ENCODE measurements around the gene FNBP1. TPM values are rescaled to one million over a fixed set of nuclear protein-coding genes. Genes with fewer than 3 reads are reported as not detected.
"Not testable (repeated sequence)": the region's sequence is repeated elsewhere in the genome, so short reads cannot be mapped to it uniquely, and the experiment has no call there.

FNBP1 gene
- polyA plus RNA-seq, 2 of the 4 experiments (the other 2 are of a cell fraction): 10.6 to 15.6 TPM

DNA sequence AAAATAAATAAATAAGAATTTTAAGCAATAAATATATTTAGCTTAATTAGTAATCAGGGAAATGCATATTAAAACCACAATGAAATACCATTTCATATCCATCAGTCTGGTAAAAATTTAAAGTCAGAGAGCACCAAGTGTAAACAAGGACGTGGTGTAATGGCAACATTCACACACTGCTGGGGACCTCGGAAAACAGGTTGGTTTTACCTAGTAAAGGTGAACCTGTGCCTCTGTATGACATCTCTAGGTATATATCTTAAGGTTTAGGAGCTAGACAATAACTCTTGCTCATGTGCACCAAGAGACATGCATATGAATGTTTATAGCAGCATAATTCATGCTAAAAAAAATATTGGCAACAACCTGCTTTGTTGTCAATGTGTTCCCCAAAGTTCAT lies 29.7 kb downstream of the FNBP1 start (continued):
- TF ChIP-seq EHF (CRISPR knock-in tag; IDR thresholded peaks at IDR 0.05): no peak
- no peak for TF ChIP-seq SMC3 (IDR thresholded peaks at IDR 0.05)
- no peak for TF ChIP-seq TP53 (CRISPR knock-in tag; IDR thresholded peaks at IDR 0.05)

DNA sequence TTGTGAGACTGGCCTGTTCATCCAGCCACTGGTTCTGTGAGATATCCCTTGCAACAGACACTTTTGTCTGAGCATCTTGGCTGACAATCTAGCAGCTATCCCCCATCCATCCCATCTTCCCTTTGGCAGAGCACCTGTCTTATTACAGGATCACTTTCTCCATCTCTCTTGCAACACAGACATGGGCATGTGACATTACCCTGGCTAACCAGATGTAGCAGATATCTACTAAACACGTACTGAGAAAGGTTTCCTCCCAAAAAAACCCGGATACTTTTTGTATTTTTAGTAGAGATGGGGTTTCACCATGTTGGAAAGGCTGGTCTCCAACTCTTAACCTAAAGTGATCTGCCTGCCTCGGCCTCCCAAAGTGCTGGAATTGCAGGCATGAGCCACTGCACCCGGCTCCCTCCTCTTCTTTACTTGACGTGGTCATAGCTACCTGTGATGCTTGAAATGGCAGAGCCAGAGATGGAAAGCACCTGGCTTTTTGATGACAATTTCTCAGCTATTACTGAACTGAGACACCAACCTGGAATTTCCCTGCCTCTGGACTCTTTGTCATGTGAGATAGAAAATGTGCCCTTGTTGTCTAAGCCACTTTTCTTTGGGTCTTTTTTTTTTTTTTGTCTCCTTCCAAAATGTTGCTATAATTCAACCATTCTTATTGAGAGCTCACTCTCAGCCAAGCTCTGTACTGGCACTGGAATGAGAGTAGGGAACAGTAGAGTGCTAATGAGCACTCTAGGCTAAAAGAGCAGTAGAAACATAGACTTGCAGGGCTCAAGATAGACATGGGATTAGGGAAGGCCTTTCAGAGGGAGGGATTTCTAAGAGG lies 32.6 kb downstream of the FNBP1 start:
- H3K4me3 ChIP-seq: no peak overlapping the region
- no peak overlapping the region for H3K27ac ChIP-seq
- DNase-seq (ENCODE audit: low read depth in 1 of 2, low spot score in 1 of 2): no peak
- H3K4me2 ChIP-seq: no peak overlapping the region
- no peak for ATAC-seq
- H3K9me3 ChIP-seq: 0 out of 3 replicates have a peak, but pooled peaks cover 3% of the 10 kb centered on the region
- H3K4me1 ChIP-seq: no peaks in the 10 kb centered on the region
- POLR2A ChIA-PET: no interaction called here
- CTCF ChIA-PET: no interaction called here
- FAIRE-seq: no peak
- WGBS (ENCODE audit: missing lambda C conversion rate): 90% methylated on average over 5 of the region's 5 CpGs
- no peak for TF ChIP-seq POLR2A (IDR thresholded peaks at IDR 0.05; ENCODE audit: low read length)
- no peak for TF ChIP-seq RARB (CRISPR knock-in tag; IDR thresholded peaks at IDR 0.05)

DNA sequence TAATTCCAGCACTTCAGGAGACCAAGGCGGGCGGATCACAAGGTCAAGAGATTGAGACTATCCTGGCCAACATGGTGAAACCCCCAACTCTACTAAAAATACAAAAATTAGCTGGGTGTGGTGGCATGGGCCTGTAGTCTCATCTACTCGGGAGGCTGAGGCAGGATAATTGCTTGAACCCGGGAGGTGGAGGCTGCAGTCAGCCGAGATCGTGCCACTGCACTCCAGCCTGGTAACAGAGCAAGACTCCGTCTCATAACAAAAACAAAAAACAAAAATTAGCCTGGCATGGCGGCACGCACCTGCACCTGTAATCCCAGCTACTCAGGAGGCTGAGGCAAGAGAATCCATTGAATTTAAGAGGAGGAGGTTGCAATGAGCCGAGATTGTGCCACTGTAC lies 33.4 kb downstream of the FNBP1 start:
- WGBS (ENCODE audit: missing lambda C conversion rate): 92% methylated on average over 10 of the region's 10 CpGs
- ATAC-seq; H3K4me3 ChIP-seq; H3K27ac ChIP-seq; DNase-seq (ENCODE audit: low read depth in 1 of 2, low spot score in 1 of 2); H3K9me3 ChIP-seq; FAIRE-seq; POLR2A ChIA-PET; H3K4me2 ChIP-seq; H3K4me1 ChIP-seq: not testable (repeated sequence)
- CTCF ChIA-PET: interaction anchor here (0.6 to 1.8 kb wide), 2 partner anchors 37 to 124 kb away, joined by 3 to 6 read pairs; no protein-coding TSS in a partner anchor

DNA sequence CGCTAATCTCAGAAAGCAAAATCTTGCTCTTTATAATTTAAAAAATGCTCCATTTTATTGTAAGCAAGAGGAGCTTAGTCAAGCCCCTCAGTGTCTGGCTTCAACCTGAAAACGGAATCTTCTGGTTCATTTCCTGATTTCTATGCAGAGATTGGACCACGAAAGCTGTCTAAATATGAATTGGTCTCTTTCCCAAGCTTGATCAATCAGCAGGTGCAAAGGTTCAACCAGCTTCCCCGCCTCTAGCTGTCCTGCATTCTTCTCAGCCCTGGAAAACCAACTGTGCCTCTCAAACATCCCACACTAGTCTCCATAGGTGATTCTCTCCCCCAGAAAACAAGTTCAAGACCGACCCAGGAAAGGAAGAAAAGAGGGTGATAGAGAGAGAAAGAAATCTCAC lies 34.5 kb downstream of the FNBP1 start:
- FAIRE-seq (no peak), ATAC-seq (no peak), DNase-seq (ENCODE audit: low read depth in 1 of 2, low spot score in 1 of 2) (no peak)
- H3K9me3 ChIP-seq: 0 out of 3 replicates have a peak, but pooled peaks cover 3% of the 10 kb centered on the region
- POLR2A ChIA-PET: no interaction called here
- TF ChIP-seq POLR2A (IDR thresholded peaks at IDR 0.05; ENCODE audit: low read length) (no peak), HDAC2 (IDR thresholded peaks at IDR 0.05) (no peak), JUNB (IDR thresholded peaks at IDR 0.05) (no peak), HOXB13 (CRISPR knock-in tag; IDR thresholded peaks at IDR 0.05; ENCODE audit: low read depth) (no peak), FOSL2 (IDR thresholded peaks at IDR 0.05) (no peak), FOSL2 (CRISPR knock-in tag; IDR thresholded peaks at IDR 0.05) (no peak)
- TF ChIP-seq, protein P1, sequence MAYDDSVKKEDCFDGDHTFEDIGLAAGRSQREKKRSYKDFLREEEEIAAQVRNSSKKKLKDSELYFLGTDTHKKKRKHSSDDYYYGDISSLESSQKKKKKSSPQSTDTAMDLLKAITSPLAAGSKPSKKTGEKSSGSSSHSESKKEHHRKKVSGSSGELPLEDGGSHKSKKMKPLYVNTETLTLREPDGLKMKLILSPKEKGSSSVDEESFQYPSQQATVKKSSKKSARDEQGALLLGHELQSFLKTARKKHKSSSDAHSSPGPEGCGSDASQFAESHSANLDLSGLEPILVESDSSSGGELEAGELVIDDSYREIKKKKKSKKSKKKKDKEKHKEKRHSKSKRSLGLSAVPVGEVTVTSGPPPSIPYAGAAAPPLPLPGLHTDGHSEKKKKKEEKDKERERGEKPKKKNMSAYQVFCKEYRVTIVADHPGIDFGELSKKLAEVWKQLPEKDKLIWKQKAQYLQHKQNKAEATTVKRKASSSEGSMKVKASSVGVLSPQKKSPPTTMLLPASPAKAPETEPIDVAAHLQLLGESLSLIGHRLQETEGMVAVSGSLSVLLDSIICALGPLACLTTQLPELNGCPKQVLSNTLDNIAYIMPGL (CRISPR knock-in tag; IDR thresholded peaks at IDR 0.05; ENCODE audit: borderline replicate concordance): no peak
- TF ChIP-seq, protein P2, sequence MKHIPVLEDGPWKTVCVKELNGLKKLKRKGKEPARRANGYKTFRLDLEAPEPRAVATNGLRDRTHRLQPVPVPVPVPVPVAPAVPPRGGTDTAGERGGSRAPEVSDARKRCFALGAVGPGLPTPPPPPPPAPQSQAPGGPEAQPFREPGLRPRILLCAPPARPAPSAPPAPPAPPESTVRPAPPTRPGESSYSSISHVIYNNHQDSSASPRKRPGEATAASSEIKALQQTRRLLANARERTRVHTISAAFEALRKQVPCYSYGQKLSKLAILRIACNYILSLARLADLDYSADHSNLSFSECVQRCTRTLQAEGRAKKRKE (CRISPR knock-in tag; IDR thresholded peaks at IDR 0.05; ENCODE audit: low read depth): no peak
- H3K4me3 ChIP-seq: no peak overlapping the region
- no peak overlapping the region for H3K27ac ChIP-seq
- no peak overlapping the region for H3K4me2 ChIP-seq
- CTCF ChIA-PET: interaction anchor here (0.7 to 1.8 kb wide), 2 partner anchors 21 to 123 kb away, joined by 3 to 6 read pairs; no protein-coding TSS in a partner anchor
- no peaks in the 10 kb centered on the region for H3K4me1 ChIP-seq
- WGBS (ENCODE audit: missing lambda C conversion rate): 90% methylated on average over 5 of the region's 5 CpGs

DNA sequence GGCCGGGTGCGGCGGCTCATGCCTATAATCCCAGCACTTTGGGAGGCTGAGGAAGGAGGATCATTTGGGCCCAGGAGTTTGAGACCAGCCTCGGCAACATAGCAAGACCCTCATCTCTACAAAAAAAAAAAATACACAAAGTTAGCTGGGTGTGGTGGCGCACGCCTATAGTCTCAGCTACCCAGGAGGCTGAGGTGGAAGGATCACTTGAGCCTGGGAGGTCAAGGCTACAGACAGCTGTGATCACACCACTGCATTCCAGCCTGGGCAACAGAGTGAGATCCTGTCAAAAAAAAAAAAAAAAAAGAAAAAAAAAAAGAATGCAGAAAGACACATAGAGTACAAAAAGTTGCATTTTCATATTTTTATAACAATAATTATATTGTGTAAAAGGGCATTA lies 36.0 kb downstream of the FNBP1 start:
- ChIA-PET POLR2A (interaction anchor here (0.7 kb wide), 1 partner anchor 76 kb away, joined by 3 read pairs; no protein-coding TSS in a partner anchor), CTCF (interaction anchor here (0.6 kb wide), 1 partner anchor 229 kb away, joined by 3 read pairs; no protein-coding TSS in a partner anchor)
- FAIRE-seq; H3K4me3 ChIP-seq; H3K9me3 ChIP-seq; H3K27ac ChIP-seq; H3K4me2 ChIP-seq; H3K4me1 ChIP-seq; ATAC-seq; DNase-seq (ENCODE audit: low read depth in 1 of 2, low spot score in 1 of 2): not testable (repeated sequence)
- WGBS (ENCODE audit: missing lambda C conversion rate): 96% methylated on average over 6 of the region's 6 CpGs
